Activated naive CD8-positive, alpha-beta T cell treated with anti-CD3 and anti-CD28 coated beads, Interleukin-2, amount 10 ng/mL, durations not matched to agents 7 days and 5 days (primary cell): ENCODE measurements around the gene CENPP. TPM values are rescaled to one million over a fixed set of nuclear protein-coding genes. Genes with fewer than 3 reads are reported as not detected.

ENCODE experiments used
- ATAC-seq: fragments of 150-1000 bp; cut with Tn5 transposase; one replicate; pipeline ENCODE4 v1.10.0; 2021; ENCODE audit warnings: low read depth, moderate library complexity
- POLR2A ChIA-PET: fragments of 350-600 bp; sonication (Branson Sonifier 250); formaldehyde crosslinking; loops from one replicate; lab custom pipeline; 2021; ENCODE audit warnings: antibody characterized with exemption; lab: Charles Lee
- DNase-seq: peaks from one replicate; pipeline ENCODE4 v3.0.0; 2021
- H3K27ac Mint-ChIP-seq: one replicate; pipeline ENCODE4 v1.8.0; 2022; ENCODE audit warnings: mild to moderate bottlenecking, mixed read lengths
- H3K27me3 Mint-ChIP-seq: one replicate; pipeline ENCODE4 v1.8.0; 2022; ENCODE audit warnings: mild to moderate bottlenecking, moderate library complexity, mixed read lengths
- H3K36me3 Mint-ChIP-seq: one replicate; pipeline ENCODE4 v1.8.0; 2021; ENCODE audit warnings: mild to moderate bottlenecking, mixed read lengths
- H3K4me1 Mint-ChIP-seq: one replicate; pipeline ENCODE4 v1.8.0; 2021; ENCODE audit warnings: mixed read lengths
- H3K4me3 Mint-ChIP-seq: one replicate; pipeline ENCODE4 v1.8.0; 2022; ENCODE audit warnings: mild to moderate bottlenecking, moderate library complexity, mixed read lengths
- H3K9me3 Mint-ChIP-seq: one replicate; pipeline ENCODE4 v1.8.0; 2021; ENCODE audit warnings: mixed read lengths
- microRNA-seq: library from miRNA; unstranded; fragments of <30 nt; microRNA quantifications from one replicate; pipeline ENCODE4 v1.2.0, GENCODE V29; 2022
- total RNA-seq, 2 experiments: library from RNA; stranded (reverse); gene quantifications; one replicate each; pipeline ENCODE4 v1.2.3, GENCODE V29; 2021

CENPP gene
- total RNA-seq, 2 experiments from 2014 or later = 19.6 to 20.6 TPM

DNA sequence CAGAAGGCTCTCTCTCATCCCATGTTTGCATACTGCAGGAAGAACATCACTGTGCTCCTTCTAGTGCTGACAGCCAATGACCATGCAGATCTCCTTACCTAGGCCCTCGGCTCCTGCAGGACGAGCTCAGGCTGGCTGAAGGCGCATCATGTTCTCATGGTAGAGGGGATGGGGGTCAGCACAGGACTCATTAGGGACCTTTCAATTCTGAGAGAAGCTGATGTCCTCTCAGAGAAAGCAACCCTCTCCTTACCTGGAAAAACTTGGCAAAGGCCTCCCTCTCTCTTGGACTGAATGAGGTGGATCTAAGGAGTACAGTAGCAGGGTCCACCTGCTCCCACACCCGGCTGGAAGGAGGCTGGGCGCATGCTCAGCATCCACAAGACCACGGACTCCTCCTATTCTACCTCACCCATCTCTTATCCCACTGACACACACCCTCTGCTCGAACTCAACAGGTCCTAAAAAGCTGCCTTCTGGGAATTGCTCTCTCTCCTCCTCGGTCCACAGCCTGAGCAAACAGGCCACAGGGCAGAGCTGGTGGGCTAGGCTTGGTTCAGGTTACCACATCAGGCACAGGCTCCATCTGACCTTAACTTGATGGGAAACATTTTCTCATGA lies 341.3 kb downstream of the CENPP start:
- H3K4me3 Mint-ChIP-seq = no peak overlapping the region
- POLR2A ChIA-PET = no interaction called here

DNA sequence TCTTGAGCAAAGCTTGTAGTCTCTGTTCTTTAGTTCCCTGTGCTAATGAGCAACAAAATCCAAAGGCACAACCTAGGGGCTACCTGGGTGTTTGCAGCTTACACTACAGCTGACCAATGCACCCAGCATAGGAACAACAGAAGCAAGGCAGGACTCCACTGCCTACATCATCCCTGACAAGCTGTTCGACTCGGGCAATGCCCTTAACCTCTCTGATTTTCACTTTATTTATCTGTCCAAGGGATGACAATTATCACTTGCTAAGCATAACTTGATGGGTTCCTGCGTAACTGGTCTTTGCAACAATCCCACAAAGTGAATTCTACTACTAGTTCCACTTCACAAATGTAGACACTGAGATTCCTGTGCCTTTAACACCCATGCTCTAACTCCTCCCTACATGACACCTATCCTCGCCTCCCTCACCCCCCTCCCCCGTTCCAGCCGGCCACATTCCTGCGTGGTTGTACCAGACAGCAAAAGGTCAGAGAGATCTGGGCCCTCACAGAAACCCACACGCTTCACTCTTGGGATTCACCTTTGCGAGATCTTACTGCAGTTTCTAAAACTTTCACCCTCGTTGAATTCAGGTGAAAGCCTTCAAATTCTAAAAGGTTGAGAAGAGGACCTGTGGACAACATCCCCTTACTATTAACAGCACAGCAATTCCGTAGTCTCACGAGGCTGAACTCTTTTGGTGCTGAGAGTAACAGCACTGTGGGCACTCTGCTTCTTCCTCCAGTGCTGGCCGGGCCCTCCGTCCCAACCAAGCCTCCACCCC lies 343.2 kb downstream of the CENPP start:
- no peak for ATAC-seq
- no peaks in the 10 kb centered on the region for H3K9me3 Mint-ChIP-seq
- no peaks in the 10 kb centered on the region for H3K27me3 Mint-ChIP-seq

More for the DNA sequence above, 341.3 kb downstream of the CENPP start:
- Mint-ChIP-seq H3K9me3 (no peaks in the 10 kb centered on the region), H3K27ac (peak overlapping the region; percentile 5), H3K4me1 (peaks cover 44% of the 10 kb centered on the region), H3K27me3 (no peaks in the 10 kb centered on the region), H3K36me3 (peaks cover 8% of the 10 kb centered on the region)
- no peak for ATAC-seq
- DNase-seq = peak; percentile 6

DNA sequence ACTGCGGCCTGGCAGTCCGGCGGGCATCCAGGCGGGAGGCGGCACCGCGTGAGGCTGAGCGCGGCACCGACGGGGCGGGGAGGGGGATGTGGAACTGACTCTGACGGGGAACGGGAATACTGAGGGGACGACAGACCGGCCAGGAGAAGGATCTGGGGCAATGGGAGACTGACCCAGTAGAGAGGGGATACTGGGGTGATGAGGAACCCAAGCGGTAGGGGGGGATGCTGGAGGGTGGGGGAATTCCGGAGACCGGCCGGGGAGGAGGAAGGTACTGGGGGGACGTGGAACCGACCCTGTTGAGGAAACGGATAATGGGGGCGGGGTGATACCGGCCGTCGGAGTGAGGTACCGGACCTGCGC lies 343.8 kb downstream of the CENPP start:
- Mint-ChIP-seq H3K36me3 (peaks cover 10% of the 10 kb centered on the region), H3K9me3 (no peaks in the 10 kb centered on the region), H3K27ac (peak overlapping the region; percentile 75), H3K4me3 (peak overlapping the region; percentile 89), H3K27me3 (no peaks in the 10 kb centered on the region), H3K4me1 (peaks cover 37% of the 10 kb centered on the region)
- ATAC-seq = peak; percentile 1
- peak; percentile 59 for DNase-seq
- POLR2A ChIA-PET = interaction anchor here (0.6 to 2.0 kb wide), 9 partner anchors 10 to 2000 kb away, joined by 3 to 17 read pairs (median 4); partner anchors contain the start of genes BICD2, CARD19, CENPP and NOL8

More for the DNA sequence above, 343.2 kb downstream of the CENPP start:
- Mint-ChIP-seq H3K4me1 (peaks cover 41% of the 10 kb centered on the region), H3K27ac (peak overlapping the region; percentile 75), H3K36me3 (peaks cover 9% of the 10 kb centered on the region), H3K4me3 (peak overlapping the region; percentile 89)
- DNase-seq = peak; percentile 11
- POLR2A ChIA-PET = no interaction called here

Small RNAs within 50 kb of the gene (microRNA-seq; reads per million reads assigned to microRNA genes)
- gene MIR3651 (13.3 reads per million, percentile 20 among the genes with 10 or more reads in this experiment), gene MIR4670 (not detected)

Other genes with a start within 250 kb of the CENPP start
- gene SPTLC1, start 210.5 kb upstream of the CENPP start, total RNA-seq = 10 to 100 TPM; 50.2 to 51.4 TPM
- gene IARS1, start 32.3 kb upstream of the CENPP start, total RNA-seq = 100 to 1,000 TPM; 120 to 123 TPM
- 10 to 100 TPM; 65.6 to 69.2 TPM for gene NOL8, start 603 bp upstream of the CENPP start, total RNA-seq
- not detected for gene OGN, start 78.6 kb downstream of the CENPP start, total RNA-seq
- gene OMD, start 98.5 kb downstream of the CENPP start, total RNA-seq = not detected
- not detected for gene ASPN, start 156.6 kb downstream of the CENPP start, total RNA-seq
- not detected for gene ECM2, start 210.0 kb downstream of the CENPP start, total RNA-seq